ENCODE results near the gene SLC9A3.

- TF ChIP-seq EP300 (IDR thresholded peaks at IDR 0.05; ENCODE audit: borderline replicate concordance), result no peak
- no peak for TF ChIP-seq RAD21 (IDR thresholded peaks at IDR 0.05; ENCODE audit: low read depth)
- TF ChIP-seq REST (IDR thresholded peaks at IDR 0.05; ENCODE audit: low read depth), result no peak
- no peak for TF ChIP-seq TCF12 (IDR thresholded peaks at IDR 0.05; ENCODE audit: low read depth)
- TF ChIP-seq CEBPB (IDR thresholded peaks at IDR 0.05), result no peak
- no peak for TF ChIP-seq YY1 (IDR thresholded peaks at IDR 0.05; ENCODE audit: low read depth)
- no peak for TF ChIP-seq FOXM1 (IDR thresholded peaks at IDR 0.05; ENCODE audit: borderline replicate concordance, low read depth)
- no peak for TF ChIP-seq TAF1 (IDR thresholded peaks at IDR 0.05; ENCODE audit: low read depth)
- no peak for TF ChIP-seq USF1 (IDR thresholded peaks at IDR 0.05)
- TF ChIP-seq NFIC (IDR thresholded peaks at IDR 0.05), result no peak
Measured at GRCh38 chr5:501831-502184, 22.4 kb downstream of the SLC9A3 start.

Data from Ishikawa (cell line).